NCI-H2196 treated with DMSO at 0.1 percent for 48 hours (cell line): ENCODE measurements around the gene AVPI1.
A peak's percentile ranks its signal among the peaks of the same experiment; 100 is the strongest.
"Not testable (repeated sequence)": the region's sequence is repeated elsewhere in the genome, so short reads cannot be mapped to it uniquely, and the experiment has no call there.

Experiments used
- DNase-seq: peaks from one replicate; lab custom pipeline; 2025; ENCODE audit not compliant: unreplicated experiment; lab: John Stamatoyannopoulos, UW

Gene AVPI1

DNA sequence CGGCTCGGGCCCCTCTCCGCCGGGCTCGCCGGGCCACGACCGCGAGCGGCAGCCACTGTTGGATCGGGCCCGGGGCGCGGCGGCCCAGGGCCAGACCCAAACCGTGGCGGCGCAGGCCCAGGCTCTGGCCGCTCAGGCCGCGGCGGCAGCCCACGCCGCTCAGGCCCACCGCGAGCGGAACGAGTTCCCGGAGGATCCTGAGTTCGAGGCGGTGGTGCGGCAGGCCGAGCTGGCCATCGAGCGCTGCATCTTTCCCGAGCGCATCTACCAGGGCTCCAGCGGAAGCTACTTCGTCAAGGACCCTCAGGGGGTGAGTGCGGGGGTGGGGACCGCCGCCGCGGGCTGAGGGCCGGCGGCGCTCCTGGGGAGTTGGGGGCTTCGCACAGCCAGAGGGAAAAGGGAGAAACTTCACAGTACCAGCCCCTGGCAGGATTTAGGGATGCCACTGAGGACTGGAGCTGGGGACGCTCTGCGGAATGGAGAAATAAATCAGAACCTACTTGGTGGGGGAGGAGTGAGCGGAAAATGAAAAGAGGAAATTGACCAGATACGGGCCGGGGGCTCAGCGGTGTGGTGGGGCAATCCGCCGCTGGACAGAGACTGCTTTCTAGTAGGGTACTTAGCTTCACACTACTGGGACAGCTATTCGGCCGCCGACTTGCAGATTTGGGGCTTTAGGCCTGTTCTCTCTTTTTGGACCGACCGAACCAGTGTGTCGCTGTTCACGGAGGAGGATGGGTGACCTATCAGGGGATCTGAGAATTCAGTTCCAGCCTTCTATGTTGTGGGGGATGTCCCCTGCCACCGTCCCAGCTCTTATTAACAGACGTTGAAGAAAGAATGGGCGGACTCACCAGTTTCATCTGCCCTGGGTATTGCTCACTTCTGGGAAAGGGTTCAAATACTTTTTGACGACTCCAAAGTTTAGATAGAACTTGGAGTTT, 45.9 kb downstream of the AVPI1 start:
- DNase-seq: no peak

DNA sequence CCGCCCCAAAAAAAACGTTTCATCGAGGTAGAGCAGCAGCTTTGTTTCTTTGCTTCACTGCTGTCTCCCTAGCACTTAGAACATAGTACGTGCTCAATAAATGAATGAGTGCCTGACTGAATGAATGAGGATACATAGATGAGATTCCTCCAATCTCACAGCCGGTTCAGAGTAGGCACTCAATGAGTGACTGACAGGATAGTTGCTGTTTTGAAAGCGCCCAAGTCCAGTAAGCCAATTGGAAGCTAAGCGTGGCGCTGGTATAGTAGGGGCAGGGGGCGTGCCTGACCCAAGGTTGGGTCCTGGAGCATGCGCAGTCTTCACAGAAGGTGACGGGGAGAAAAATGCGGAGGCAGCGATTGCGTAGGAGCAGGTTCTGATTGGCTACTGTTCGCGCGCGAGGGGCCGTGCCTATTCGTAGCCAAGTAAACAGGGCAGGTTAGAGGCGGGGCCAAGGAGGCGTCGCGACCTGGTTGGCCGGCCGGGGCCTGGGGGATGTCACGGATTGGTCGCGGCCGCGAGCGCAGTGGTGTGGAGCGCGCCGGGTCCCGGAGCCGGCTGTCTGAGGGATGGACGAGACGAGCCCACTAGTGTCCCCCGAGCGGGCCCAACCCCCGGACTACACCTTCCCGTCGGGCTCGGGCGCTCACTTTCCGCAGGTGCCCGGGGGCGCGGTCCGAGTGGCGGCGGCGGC, 46.7 kb downstream of the AVPI1 start, which contains the start of gene PI4K2A:
Gene PI4K2A (plus strand): TSS at position 498 of the 694 bp plus-strand sequence. CDS start 72 bp downstream, at position 570.
- DNase-seq: peak; percentile 99

DNA sequence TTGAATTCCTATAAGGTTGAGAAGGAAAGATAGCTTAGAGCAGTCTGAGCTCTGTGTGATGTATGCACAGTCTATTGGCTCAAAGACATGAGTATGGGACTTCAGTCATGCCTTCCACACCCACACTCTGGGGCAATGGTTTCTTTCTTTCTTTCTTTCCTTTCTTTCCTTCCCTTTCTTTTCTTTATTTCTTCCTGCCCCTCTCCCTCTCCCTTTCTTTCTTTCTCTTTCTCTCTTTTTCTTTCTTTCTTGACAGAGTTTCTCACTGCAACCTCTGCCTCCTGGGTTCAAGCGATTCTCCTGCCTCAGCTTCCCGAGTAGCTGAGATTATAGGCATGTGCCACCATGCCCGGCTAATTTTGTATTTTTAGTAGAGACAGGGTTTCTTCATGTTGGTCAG, 48.0 kb downstream of the AVPI1 start:
- DNase-seq: not testable (repeated sequence)

DNA sequence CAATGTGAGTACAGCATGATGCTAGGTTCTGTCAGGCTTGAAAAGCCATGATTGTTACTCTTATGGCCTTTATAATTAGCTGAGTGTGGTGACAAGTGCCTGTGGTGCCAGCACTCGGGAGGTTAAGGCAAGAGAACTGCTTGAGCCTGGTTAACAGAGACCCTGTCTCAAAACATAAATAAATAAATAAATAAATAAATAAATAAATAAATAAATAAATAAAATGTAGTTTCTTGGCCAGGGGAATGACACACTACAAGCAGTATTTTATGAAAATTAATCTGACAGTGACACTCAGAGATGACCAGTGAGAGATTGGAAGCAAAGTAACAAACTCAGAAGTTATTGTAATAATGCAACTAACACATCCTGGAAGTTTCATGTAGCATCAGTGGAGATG, 51.5 kb downstream of the AVPI1 start:
- no peak for DNase-seq

DNA sequence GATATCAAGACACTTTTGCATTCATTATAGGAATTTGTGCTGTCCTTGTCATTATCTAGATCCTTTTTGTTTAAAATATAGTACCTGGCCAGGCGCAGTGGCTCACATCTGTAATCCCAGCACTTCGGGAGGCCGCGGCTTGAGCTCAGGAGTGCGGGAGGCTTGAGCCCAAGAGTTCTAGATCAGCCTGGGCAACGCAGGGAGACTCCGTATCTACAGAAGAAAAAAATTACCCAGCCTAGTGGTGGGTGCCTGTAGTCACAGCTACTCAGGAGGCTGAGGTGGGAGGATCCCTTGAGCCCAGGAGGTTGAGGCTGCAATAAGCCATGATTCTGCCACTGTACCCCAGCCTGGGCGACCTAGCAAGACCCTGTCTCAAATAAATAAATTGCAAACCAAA, 53.1 kb downstream of the AVPI1 start:
- DNase-seq: no peak

DNA sequence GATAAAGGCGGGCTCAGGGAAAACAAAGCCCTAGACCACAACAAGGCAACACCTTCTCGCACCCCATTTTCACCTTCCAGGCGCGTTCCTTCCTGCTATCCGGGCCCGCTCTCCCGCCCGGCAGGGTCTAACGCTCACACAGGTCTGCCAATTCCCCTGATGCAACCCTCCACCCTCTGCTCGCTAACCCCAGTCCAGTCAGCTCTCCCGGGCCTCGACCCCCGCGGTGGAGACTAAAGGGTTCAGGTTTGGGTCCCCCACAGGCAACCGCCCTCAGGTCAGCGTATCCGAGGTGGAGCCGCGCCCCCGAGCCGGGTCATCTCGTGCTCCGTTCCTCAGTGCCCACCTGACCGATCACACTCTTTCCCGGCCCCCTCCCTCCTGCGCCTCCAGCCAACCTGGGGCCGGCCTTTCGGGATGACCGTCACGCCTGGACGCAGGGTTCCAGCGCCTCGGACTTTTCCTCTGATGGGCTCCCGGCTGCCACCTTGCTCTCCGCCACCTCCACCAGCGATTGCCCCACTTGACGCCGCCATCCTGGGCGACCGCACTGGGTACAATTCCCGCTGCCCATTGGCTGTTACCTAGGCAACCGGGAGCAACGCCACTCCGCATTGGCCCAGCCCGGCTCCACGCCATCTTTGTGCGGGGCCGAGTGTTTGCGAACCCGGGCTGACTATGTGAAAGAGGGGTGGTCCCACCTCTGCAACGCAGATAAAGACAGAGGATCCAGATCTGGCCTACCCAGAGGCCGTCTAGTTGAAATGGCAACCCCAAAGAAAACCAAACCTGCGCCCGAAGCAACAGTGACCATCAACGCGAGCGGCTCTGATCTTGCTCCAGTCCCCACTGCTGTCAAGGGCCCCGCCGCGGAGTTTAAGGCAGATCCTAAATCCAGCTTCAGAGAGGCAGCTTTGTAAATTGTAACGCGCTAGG, 53.8 kb downstream of the AVPI1 start, which contains the start of gene MORN4:
Gene MORN4 (minus strand): TSS at position 552 of the 936 bp plus-strand sequence. CDS start 13,847 bp downstream, outside the sequence.
- peak; percentile 72 for DNase-seq

DNA sequence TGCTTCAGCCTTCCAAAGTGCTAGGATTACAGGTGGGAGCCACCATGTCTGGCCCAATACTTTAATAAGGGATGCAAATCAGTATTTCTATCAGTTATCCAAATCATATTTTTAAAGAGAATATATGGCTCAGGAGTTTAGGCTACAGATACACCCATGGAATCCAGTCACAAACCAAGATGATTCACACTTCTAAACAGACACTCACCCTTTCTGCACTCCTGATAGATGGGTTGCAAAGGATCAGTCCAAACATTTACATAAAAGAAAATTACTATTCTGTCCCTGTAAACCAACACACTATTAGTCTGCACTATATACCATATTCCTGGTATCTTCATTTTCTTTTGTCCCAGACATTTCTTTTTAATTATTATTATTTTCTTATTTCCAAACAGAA, 55.9 kb downstream of the AVPI1 start:
- DNase-seq: no peak

DNA sequence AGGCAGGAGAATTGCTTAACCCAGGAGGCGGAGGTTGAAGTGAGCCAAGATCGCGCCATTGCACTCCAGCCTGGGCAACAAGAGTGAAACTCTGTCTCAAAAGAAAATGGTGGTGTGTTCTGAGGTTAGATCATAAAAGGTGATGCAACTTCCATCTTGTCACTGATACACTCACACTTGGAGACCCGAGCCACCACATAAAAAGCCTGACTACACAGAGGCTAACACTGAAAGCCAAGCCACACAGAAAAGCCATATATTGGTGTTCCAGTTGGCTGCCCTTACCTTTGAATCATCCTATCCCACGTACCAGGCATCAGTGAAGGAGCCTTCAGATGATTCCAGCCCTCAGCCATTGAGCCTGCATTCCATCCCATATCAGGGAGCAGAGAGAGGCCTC, 57.8 kb downstream of the AVPI1 start:
- no peak for DNase-seq

DNA sequence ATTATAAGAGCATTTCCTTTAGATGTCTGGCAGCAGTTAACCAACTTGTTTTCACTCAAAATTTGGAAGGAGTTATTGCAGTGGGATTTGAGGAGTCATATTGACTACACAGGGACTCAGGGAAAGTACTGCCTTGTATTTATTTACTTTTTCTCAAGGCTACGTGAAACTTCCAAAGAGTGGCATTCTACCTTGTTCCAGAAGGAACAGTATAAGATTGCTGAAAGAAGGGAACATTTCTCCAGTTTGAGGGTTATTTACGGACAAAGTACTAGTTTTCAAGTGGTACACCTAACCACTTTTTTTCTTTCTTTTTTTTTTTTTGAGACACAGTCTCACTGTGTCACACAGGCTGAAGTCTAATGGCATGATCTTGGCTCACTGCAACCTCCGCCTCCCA, 58.8 kb downstream of the AVPI1 start:
- no peak for DNase-seq

DNA sequence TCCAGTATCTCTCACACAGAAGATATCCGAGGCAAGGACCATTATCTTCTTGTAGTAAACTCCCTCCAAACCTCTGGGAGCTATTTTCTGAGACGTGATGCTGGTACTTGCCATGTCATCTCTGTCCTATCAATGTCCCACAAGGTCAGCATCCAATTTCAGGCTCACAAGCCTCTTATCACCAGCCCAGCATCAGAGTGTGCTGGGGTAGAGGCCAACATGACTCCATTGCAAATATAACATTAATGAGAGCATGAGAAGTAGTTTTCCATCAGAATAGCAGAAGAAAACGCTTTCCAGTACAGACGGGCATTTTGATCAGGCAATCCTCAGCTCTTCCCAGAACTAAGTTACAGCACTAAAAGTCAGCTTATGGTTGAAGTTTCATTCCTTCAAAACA, 59.3 kb downstream of the AVPI1 start:
- no peak for DNase-seq
